Sciatic nerve (tissue), 2 donors: ENCODE data around the gene RHAG. TPM values are rescaled to one million over a fixed set of nuclear protein-coding genes. Genes with fewer than 3 reads are reported as not detected.
"Not testable (repeated sequence)": the region's sequence is repeated elsewhere in the genome, so short reads cannot be mapped to it uniquely, and the experiment has no call there.

ENCODE experiments used
- ATAC-seq: fragments of 200-7000 bp; cut with Tn5 transposase; one replicate; pipeline ENCODE4 v1.9.1; 2020; ENCODE audit warnings: mild to moderate bottlenecking, moderate library complexity
- DNase-seq: peaks from one replicate; pipeline ENCODE4 v3.0.0-alpha.2; 2020; ENCODE audit warnings: low spot score
- intact Hi-C: fragments of 100-400 bp; cut with DNase I; formaldehyde crosslinking; loops from one replicate; pipeline ENCODE4 v1.14.2; 2022
- total RNA-seq: library from RNA; stranded (reverse); fragmentation: NEBNext Ultra II Directional; extraction: Animal tissue kit (Norgen Biotek cat#: 25700); gene quantifications from one replicate; pipeline ENCODE4 v1.2.1, GENCODE V29; 2021
- donor health status: DM: no; HTN: no; CAD: no.
- donor health status: DM: no; HTN: no; CAD: no.

RHAG gene
- total RNA-seq, result 2.9 TPM

GRCh38 chr6:49636713-49637349, at the start of gene RHAG:
TSS of gene RHAG (minus strand) at chr6:49636839. CDS start at chr6:49636812, 27 bp downstream.
- DNase-seq, result no peak
- intact Hi-C loops, result no loop called here
- ATAC-seq, result no peak

DNA sequence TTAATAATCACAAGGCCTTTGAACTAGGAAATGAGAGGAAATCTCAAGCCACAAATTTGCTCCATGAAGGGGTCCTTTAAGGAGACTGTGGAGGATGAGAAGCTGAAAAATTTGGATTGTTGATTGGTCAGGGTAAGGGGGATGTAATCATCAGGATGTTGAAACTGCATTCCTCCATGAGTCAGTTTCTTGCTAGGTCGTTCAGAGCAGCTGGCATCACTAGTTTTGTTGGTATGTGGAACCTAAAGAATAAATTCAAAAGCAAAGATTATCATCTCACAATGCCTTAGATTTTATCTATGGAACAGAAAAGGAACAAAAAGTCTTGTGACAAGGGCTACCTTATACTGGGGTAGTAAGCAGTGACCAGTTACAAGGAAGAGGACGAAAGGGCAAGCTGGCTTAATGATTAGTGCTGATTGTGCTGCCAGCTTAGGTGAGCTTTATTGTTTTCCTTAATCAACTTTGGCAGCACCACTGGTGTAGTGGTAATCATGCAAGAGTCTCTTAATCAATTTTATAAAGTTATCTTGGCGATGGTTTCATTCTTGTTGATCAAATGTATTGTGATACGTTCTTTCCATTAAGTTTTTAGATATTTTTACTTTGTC, 40.1 kb upstream of the RHAG start:
- intact Hi-C loops, result no loop called here
- ATAC-seq (no peak), DNase-seq (no peak)

GRCh38 chr6:49675816-49676215, 39.2 kb upstream of the RHAG start:
- DNase-seq, result no peak
- no peak for ATAC-seq
- intact Hi-C loops, result no loop called here

- no peak for ATAC-seq
- no peak for DNase-seq
- intact Hi-C loops, result no loop called here
Observed at GRCh38 chr6:49668083-49668511, 31.5 kb upstream of the RHAG start.

DNA sequence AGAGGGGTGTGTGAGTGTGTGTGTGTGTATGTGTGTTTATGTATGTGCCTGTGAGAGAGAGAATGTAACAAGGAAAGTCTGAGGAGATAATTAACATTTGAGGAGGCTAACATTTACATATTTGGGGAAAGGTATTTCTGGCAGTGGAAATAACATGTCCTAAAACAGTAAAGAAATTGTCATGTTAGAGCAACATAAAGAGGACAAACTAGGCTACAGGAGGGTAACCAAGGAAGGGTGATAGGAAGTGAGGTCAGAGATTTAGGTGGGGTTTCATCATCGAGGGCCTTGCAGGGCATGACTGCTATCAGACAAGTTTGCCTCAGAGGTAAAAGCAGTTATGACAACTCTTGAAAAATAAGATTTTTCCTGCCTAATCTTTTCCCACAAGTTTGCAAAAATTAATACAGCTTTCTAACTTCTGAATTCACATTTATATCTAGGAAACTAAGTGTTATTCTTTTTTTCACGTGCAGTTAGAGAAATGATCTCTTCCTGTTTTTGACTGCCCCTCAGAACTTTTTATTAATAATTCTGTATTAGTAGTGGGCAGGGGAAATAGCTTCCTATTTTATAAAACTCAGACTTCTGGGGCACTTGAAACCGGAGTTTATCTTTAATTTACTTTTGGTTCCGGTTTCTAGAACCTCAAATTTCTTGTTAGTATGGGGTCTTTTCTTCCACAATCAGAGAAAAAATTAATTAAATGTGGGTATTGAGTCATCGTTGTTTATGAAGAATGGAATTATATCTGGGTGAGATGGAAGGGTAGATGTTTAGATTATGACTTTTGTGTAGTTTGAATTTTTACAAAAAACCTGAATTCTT, 30.5 kb upstream of the RHAG start:
- ATAC-seq (no peak), DNase-seq (no peak)
- intact Hi-C loops, result no loop called here

DNA sequence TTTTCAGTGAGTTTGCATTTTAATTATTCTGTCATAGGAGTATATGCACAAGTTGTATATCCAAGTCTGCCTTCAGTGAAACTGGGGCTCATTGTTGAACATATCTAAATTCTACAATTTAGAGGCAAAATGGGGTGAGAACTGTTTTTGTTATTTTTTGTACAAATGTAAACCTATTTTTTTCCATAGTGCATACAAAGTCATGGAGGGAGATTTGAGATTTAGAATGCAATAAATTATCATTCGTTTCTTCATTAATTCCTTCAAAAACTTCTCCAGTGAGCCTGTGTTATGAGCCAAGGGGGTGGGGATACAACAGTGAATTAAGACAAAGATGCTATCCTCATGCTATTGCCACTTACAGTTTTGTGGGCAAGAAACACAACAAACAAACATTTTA, 29.8 kb upstream of the RHAG start:
- no peak for DNase-seq
- intact Hi-C loops, result no loop called here
- no peak for ATAC-seq

GRCh38 chr6:49664817-49665216, 28.2 kb upstream of the RHAG start:
- ATAC-seq (no peak), DNase-seq (no peak)
- intact Hi-C loops, result no loop called here

DNA sequence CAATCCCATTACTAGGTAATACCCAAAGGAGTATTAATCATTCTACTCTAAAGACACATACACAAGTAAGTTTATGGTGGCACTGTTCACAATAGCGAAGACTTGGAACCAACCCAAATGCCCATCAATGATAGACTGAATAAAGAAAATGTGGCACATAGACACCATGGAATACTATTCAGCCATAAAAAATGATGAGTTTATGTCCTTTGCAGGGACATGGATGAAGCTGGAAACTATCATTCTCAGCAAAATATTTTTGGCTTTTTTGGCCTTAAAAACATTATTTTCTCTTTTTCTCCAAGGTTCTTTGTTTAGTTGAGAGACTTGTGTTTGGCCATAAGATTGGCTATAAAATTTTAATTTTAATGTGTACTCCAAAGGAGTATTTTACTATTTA, 27.4 kb upstream of the RHAG start:
- DNase-seq, intact Hi-C loops, ATAC-seq: not testable (repeated sequence)

DNA sequence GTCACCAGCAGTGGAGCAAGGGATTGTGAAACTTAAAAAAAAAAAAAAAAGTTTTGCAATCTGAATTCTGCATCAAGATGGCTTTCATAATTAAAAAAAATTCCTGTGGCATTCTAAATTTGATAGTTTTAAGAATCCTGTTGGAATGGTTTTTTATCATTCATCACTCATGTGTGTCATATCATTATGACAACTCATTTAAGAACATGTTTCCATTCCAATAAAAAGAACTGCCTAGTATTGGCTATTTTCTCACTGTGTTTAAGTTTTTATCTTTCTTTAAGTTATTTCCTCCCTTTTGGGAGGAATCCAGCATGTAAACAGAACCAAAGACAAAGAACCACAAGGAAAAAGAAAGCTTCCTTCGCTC, 26.2 kb upstream of the RHAG start:
- intact Hi-C loops, result no loop called here
- DNase-seq (no peak), ATAC-seq (no peak)

DNA sequence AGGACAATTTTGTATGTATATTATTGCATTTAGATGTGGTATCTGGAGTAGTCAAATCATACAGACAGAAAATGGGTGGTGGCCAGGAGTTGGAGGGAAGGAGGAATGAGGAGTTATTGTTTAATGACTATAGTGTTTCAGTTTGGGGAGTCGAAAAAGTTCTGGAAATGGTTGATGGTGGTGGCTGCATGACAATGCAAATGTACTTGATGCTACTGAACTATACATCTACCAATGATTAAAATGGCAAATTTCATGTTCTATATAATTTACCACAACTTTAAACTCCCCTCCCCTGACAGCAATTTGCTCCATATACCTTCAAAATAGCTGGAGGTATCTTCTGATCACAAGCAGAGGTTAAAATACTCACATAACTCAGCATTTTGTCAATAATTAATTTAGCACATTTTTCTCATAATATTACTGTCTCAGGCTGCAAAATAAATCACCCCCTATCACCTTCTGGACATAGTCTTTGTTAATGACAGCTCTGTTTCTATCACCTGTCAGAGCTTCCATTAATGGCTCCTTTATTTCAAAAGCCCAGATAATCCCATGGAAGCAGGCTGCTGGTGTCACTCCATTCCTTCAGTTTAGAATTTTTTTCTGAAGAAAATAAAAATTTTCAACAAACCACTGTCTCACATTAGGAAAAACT, 25.7 kb upstream of the RHAG start:
- ATAC-seq (no peak), DNase-seq (no peak)
- intact Hi-C loops, result no loop called here

DNA sequence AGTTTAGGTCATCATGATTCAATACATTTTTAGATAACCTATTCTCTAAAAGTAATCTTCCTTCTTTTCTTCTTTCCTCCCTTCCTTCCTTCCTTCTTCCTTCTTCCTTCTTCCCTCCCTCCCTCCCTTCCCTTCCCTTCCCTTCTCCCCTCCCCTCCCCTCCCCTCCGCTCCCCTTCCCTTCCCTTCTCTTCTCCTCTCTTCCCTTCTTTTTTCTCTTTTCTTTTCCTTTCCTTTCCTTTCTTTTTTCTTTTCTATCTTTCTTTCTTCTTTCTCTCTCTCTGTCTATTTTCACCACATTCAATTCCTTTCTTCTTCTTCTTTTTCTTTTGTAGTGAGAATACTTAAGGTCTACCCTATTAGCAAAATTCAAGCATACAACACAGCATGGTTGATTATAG, 17.3 kb upstream of the RHAG start:
- DNase-seq (no peak), ATAC-seq (no peak)
- intact Hi-C loops, result no loop called here

- no peak for ATAC-seq
- no peak for DNase-seq
- intact Hi-C loops, result no loop called here
Observed at GRCh38 chr6:49653438-49653837, 16.8 kb upstream of the RHAG start.

- DNase-seq (no peak), ATAC-seq (no peak)
- intact Hi-C loops, result no loop called here
Observed at GRCh38 chr6:49651239-49651638, 14.6 kb upstream of the RHAG start.

DNA sequence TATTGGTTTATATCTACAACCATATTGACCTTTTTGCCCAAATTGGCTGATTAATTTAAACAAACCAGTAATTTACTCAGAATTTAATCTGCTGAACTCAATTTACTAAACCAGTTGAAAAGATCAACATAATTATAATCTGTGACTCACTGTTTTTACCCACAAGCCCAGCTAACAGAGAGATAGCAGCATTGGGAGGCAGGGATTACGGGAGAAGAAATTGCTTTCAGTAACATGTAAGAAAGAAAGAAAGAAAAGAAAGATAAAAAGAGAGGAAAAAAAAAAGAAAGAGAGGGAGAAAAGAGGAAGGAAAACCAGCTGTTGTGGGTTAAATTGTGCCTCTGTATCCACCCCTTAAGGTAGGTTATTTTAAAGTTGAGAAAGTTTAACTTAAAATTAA, 13.3 kb upstream of the RHAG start:
- intact Hi-C loops, result no loop called here
- ATAC-seq (no peak), DNase-seq (no peak)

GRCh38 chr6:49648036-49648435, 11.4 kb upstream of the RHAG start:
- ATAC-seq (no peak), DNase-seq (no peak)
- intact Hi-C loops, result no loop called here

DNA sequence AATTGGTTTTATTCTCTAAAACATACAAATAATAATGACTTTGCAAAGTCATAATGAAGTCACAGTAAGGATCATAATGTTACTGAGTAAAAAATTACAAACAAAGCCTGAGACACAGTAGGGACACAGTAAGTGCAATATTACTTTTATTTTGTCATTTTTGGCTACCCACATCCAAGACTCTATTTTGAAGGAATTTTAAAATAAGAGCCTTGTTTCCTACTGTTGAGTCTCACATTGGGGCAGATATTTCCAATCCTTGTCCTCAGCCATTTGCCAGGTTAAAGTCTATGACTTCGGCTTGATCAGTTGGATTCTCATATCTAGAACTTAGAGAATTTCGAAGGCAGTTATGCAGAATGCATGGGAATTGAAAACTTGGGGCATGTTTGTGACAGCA, 10.8 kb upstream of the RHAG start:
- ATAC-seq (no peak), DNase-seq (no peak)
- intact Hi-C loops, result no loop called here

- ATAC-seq, result no peak
Observed at GRCh38 chr6:49646942-49647341, 10.3 kb upstream of the RHAG start.

GRCh38 chr6:49646130-49646824, 9.6 kb upstream of the RHAG start:
- DNase-seq, result no peak
- intact Hi-C loops, result no loop called here
- ATAC-seq, result no peak

More at GRCh38 chr6:49646942-49647341, 10.3 kb upstream of the RHAG start:
- no peak for DNase-seq
- intact Hi-C loops, result no loop called here

DNA sequence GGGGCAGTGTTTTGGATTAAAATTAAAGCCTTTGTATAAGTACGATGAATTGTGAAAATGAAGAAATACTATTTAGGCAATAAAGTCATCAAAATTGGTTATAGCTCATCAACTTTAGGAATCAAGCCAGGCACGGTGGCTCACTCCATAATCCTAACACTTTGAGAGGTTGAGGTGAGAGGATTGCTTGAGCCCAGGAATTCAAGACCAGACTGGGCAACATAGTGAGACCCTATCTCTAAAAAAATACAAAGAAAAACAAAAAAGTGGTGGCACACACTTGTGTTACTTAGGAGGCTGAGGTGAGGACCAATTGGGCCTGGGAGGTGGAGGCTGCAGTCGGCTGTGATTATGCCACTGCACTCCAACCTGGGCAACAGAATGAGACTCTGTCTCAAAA, 8.5 kb upstream of the RHAG start:
- intact Hi-C loops, result no loop called here
- DNase-seq, result no peak
- no peak for ATAC-seq
